GM12878 (cell line): ENCODE data around the gene ADCYAP1R1. TPM values are rescaled to one million over a fixed set of nuclear protein-coding genes. Genes with fewer than 3 reads are reported as not detected.
A peak's percentile ranks its signal among the peaks of the same experiment; 100 is the strongest.

Source experiments
- ATAC-seq: fragments of 200-7000 bp; cut with Tn5 transposase; 3 replicates; pipeline ENCODE4 v1.9.1; 2020; ENCODE audit warnings: mild to moderate bottlenecking, moderate library complexity
- BruUV-seq: library from RNA; stranded (reverse); fragments of 400-500 nt; replicated peaks from 2 replicates; lab custom pipeline; 2021; lab: Mats Ljungman, UMichigan
- CTCF ChIA-PET: fragments of 300-600 bp; sonication (Branson Sonifier 250); formaldehyde crosslinking; extraction: SDS; loops from one replicate; lab custom pipeline; 2021; ENCODE audit warnings: inconsistent platforms; lab: Yijun Ruan, JAX
- POLR2A ChIA-PET: fragments of 350-600 bp; formaldehyde crosslinking; extraction: SDS; loops from one replicate; lab custom pipeline; 2021; ENCODE audit warnings: inconsistent platforms; lab: Charles Lee
- RAD21 ChIA-PET: fragments of 300-600 bp; sonication (Branson Sonifier 250); formaldehyde crosslinking; loops from one replicate; lab custom pipeline; 2023; ENCODE audit warnings: antibody characterized with exemption; ENCODE audit not compliant: unreplicated experiment; lab: Charles Lee
- SMC1A ChIA-PET: fragments of 300-600 bp; sonication (Branson Sonifier 250); formaldehyde crosslinking; loops from one replicate; lab custom pipeline; 2023; ENCODE audit not compliant: unreplicated experiment, uncharacterized antibody; lab: Charles Lee
- DNase-seq: peaks from one replicate; pipeline ENCODE4 v3.0.0-alpha.2; 2011; ENCODE audit warnings: low read depth, low spot score
- FAIRE-seq: peaks from 3 replicates; lab custom pipeline; 2011; peaks lifted over from hg19 to GRCh38; lab: Jason Lieb, UNC
- H2AFZ ChIP-seq: 2 replicates; pipeline ENCODE4 v1.6.0; 2011; ENCODE audit warnings: low read depth, low read length, control low read depth; ENCODE audit not compliant: control insufficient read depth
- H3K27ac ChIP-seq: 2 replicates; pipeline ENCODE4 v1.5.1; 2011; ENCODE audit warnings: control low read depth; ENCODE audit not compliant: control insufficient read depth, insufficient read depth
- H3K27me3 ChIP-seq, 2 experiments: replicated peaks in 1 of 2; 2 replicates each; pipeline versions ENCODE4 v1.6.0 to v1.6.1; 2011; ENCODE audit warnings: low read length in 1 of 2; ENCODE audit not compliant: control insufficient read depth in 2 of 2, insufficient read depth in 2 of 2
- H3K36me3 ChIP-seq, 2 experiments: 2 replicates each; pipeline ENCODE4 v1.5.1; 2011; ENCODE audit warnings: low read length in 1 of 2; ENCODE audit not compliant: control insufficient read depth in 2 of 2, insufficient read depth in 2 of 2
- H3K4me1 ChIP-seq: 2 replicates; pipeline ENCODE4 v1.6.1; 2011; ENCODE audit warnings: mild to moderate bottlenecking, low read length, moderate library complexity, mixed read lengths; ENCODE audit not compliant: control insufficient read depth, insufficient read depth
- H3K4me2 ChIP-seq: 2 replicates; pipeline ENCODE4 v1.6.0; 2011; ENCODE audit warnings: control low read depth; ENCODE audit not compliant: control insufficient read depth, insufficient read depth
- H3K4me3 ChIP-seq: fragments of 200-600 bp; sonication (generic); 2 replicates; pipeline ENCODE4 v1.5.1; 2016
- H3K79me2 ChIP-seq: 2 replicates; pipeline ENCODE4 v1.6.0; 2011; ENCODE audit warnings: low read length; ENCODE audit not compliant: control insufficient read depth, insufficient read depth
- H3K9ac ChIP-seq: 2 replicates; pipeline ENCODE4 v1.8.0; 2011; ENCODE audit warnings: low read length, control low read depth, mixed read lengths; ENCODE audit not compliant: control insufficient read depth, insufficient read depth
- H3K9me3 ChIP-seq: replicated peaks from 3 replicates; pipeline ENCODE4 v1.5.1; 2011; ENCODE audit warnings: mild to moderate bottlenecking, low read length; ENCODE audit not compliant: control insufficient read depth, insufficient read depth
- H4K20me1 ChIP-seq: 2 replicates; pipeline ENCODE4 v1.6.0; 2011; ENCODE audit not compliant: control insufficient read depth, insufficient read depth
- CEBPZ ChIP-seq: fragments of 150-350 bp; IDR thresholded peaks from 2 replicates; pipeline ENCODE4 v1.6.1; 2016; ENCODE audit warnings: low read depth, low read length
- E4F1 ChIP-seq: fragments of 450-650 bp; IDR thresholded peaks from 2 replicates; pipeline ENCODE4 v1.6.1; 2018; ENCODE audit warnings: borderline replicate concordance, mild to moderate bottlenecking; ENCODE audit not compliant: partially characterized antibody
- FOXK2 ChIP-seq: fragments of 450-650 bp; IDR thresholded peaks from 2 replicates; pipeline ENCODE4 v1.6.1; 2017; ENCODE audit warnings: mild to moderate bottlenecking, moderate library complexity
- HDGF ChIP-seq: fragments of 450-650 bp; IDR thresholded peaks from 2 replicates; pipeline ENCODE4 v1.6.1; 2016; ENCODE audit warnings: antibody characterized with exemption
- NR2C2 ChIP-seq: IDR thresholded peaks from 2 replicates; pipeline ENCODE4 v1.6.1; 2011; ENCODE audit warnings: borderline replicate concordance, low read depth; ENCODE audit not compliant: control insufficient read depth, insufficient read length
- ZBTB4 ChIP-seq: fragments of 450-650 bp; formaldehyde crosslinking; IDR thresholded peaks from 2 replicates; pipeline ENCODE4 v1.4.0; 2022; ENCODE audit warnings: mild to moderate bottlenecking, moderate library complexity
- WGBS: methylation state at CpG from one replicate; pipeline ENCODE4 v1.1.6; 2016; ENCODE audit warnings: low lambda C conversion rate; ENCODE audit not compliant: insufficient replicate concordance, insufficient coverage; ENCODE audit errors: missing lambda C conversion rate; 5-methylcytosine and 5-hydroxymethylcytosine counted together
- in situ Hi-C: fragments of 300-500 bp; cut with MboI; formaldehyde crosslinking; loops from 9 replicates; pipeline ENCODE4 v1.14.3; 2018; ENCODE audit warnings: mixed read lengths
- intact Hi-C: fragments of 100-400 bp; cut with micrococcal nuclease; formaldehyde crosslinking; loops from one replicate; pipeline ENCODE4 v1.14.2; 2022; ENCODE audit not compliant: unreplicated experiment
- polyA plus RNA-seq, 11 experiments: library from polyadenylated mRNA; depleted of rRNA in 4 of 11; unstranded in 6 of 11; stranded (reverse) in 5 of 11; fragments of >200 nt; fragmentation: Nextera tagmentation in 4 of 11; fragmentation: Illumina TruSeq in 1 of 11; extraction: Ambion mirVana in 4 of 11; extraction: Trizol in 1 of 11; gene quantifications; 1 replicate in 1 of 11; 2 replicates in 10 of 11; pipeline versions ENCODE4 v1.2.1 to v1.2.3, GENCODE V29; 2011 to 2016; ENCODE audit warnings: inconsistent platforms in 2 of 11, missing spikeins in 2 of 11, low read depth in 1 of 11
- total RNA-seq, 4 experiments: library from RNA; depleted of rRNA in 3 of 4; stranded (reverse); fragments of >200 nt in 3 of 4; fragmentation: Illumina TruSeq in 1 of 4; extraction: Trizol in 1 of 4; gene quantifications; 2 replicates each; pipeline versions ENCODE4 v1.2.1 to v1.2.3, GENCODE V29; 2013 to 2021

The ADCYAP1R1 gene
- total and polyA plus RNA-seq, 10 of the 15 experiments (the other 5 are each of a cell fraction or from before 2014, with no cell fraction given), result not detected

GRCh38 chr7:31076641-31077310, 24.7 kb downstream of the ADCYAP1R1 start (continued):
- no peak for TF ChIP-seq ZBTB4 (CRISPR knock-in tag)

- no peak overlapping the region for H3K4me3 ChIP-seq
- FAIRE-seq, result peak; percentile 62
- H3K4me2 ChIP-seq, result no peak overlapping the region
- no peaks in the 10 kb centered on the region for H4K20me1 ChIP-seq
- SMC1A ChIA-PET, result no interaction called here
- no peak overlapping the region for H3K9ac ChIP-seq
- no peaks in the 10 kb centered on the region for H3K79me2 ChIP-seq
- no peaks in the 10 kb centered on the region for H3K9me3 ChIP-seq
- CTCF ChIA-PET, result no interaction called here
- TF ChIP-seq E4F1, result peak; percentile 20
- TF ChIP-seq FOXK2, result no peak
- TF ChIP-seq HDGF, result 0 out of 2 replicates have a peak, but pooled peaks have one; percentile 43
- no peak for TF ChIP-seq CEBPZ
- peak; percentile 56 for TF ChIP-seq NR2C2
- no peak for ATAC-seq
- RAD21 ChIA-PET, result no interaction called here
- H2AFZ ChIP-seq, result no peak overlapping the region
- no peak for DNase-seq
- no peaks in the 10 kb centered on the region for H3K4me1 ChIP-seq
- BruUV-seq, result no TSS peak
- in situ Hi-C loops, result no loop called here
- H3K27ac ChIP-seq, result no peak overlapping the region
- H3K36me3 ChIP-seq, result no peaks in the 10 kb centered on the region
- POLR2A ChIA-PET, result no interaction called here
- H3K27me3 ChIP-seq, result peaks cover 3 to 7% of the 10 kb centered on the region in 2 experiments
- 60% methylated on average over 9 of the region's 10 CpGs for WGBS
- intact Hi-C loops, result no loop called here
These were observed 25.6 kb downstream of the ADCYAP1R1 start for GRCh38 chr7:31077484-31078362.
